Omental fat pad (tissue), 4 donors: ENCODE data around the gene SH3TC1. TPM values are rescaled to one million over a fixed set of nuclear protein-coding genes. Genes with fewer than 3 reads are reported as not detected.

Experiments
- ATAC-seq: fragments of 150-250 bp; one replicate; pipeline ENCODE4 v1.9.1; 2016; ENCODE audit warnings: mild to moderate bottlenecking, moderate library complexity; ENCODE audit not compliant: low FRiP score
- DNase-seq: peaks from one replicate; pipeline ENCODE4 v3.0.0-alpha.2; 2019; ENCODE audit warnings: low spot score
- total RNA-seq, 4 donors: library from RNA; depleted of rRNA; stranded (reverse); fragments of >200 nt; gene quantifications; one replicate each; pipeline ENCODE4 v1.1.0, GENCODE V29; 2016
- TF ChIP-seq, protein P1 (sequence below), 3 donors: fragments of 450-650 bp; IDR thresholded peaks; one replicate each; pipeline ENCODE4 v1.5.1; 2016 to 2017; ENCODE audit warnings: antibody characterized with exemption in 3 of 3, mild to moderate bottlenecking in 3 of 3, moderate library complexity in 2 of 3

Gene SH3TC1
- total RNA-seq, 4 donors from 2014 or later = 23.0 to 70.3 (median 29.1) TPM

DNA sequence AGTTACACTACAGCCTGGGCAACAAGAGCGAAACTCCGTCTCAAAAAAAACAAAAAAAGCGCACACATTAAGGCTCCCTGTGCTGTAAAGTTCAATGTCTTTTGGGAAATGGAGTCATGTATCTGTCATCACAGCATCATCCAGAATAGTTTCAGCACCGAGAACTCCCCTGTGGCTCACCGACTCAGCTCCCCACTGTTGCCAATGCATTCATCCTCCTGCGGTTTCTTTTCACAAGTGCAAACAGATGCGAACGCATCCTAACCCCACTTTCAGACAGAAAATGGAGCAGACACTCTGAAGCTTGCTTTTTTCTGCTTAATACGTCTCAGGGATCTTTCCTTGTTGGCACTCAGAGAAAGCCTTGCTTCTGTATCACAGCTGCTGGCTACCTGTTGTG lies 13.8 kb upstream of the SH3TC1 start:
- ATAC-seq = no peak
- TF ChIP-seq, protein P1, sequence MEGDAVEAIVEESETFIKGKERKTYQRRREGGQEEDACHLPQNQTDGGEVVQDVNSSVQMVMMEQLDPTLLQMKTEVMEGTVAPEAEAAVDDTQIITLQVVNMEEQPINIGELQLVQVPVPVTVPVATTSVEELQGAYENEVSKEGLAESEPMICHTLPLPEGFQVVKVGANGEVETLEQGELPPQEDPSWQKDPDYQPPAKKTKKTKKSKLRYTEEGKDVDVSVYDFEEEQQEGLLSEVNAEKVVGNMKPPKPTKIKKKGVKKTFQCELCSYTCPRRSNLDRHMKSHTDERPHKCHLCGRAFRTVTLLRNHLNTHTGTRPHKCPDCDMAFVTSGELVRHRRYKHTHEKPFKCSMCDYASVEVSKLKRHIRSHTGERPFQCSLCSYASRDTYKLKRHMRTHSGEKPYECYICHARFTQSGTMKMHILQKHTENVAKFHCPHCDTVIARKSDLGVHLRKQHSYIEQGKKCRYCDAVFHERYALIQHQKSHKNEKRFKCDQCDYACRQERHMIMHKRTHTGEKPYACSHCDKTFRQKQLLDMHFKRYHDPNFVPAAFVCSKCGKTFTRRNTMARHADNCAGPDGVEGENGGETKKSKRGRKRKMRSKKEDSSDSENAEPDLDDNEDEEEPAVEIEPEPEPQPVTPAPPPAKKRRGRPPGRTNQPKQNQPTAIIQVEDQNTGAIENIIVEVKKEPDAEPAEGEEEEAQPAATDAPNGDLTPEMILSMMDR (IDR thresholded peaks at IDR 0.05) = no peak
- no peak for DNase-seq

DNA sequence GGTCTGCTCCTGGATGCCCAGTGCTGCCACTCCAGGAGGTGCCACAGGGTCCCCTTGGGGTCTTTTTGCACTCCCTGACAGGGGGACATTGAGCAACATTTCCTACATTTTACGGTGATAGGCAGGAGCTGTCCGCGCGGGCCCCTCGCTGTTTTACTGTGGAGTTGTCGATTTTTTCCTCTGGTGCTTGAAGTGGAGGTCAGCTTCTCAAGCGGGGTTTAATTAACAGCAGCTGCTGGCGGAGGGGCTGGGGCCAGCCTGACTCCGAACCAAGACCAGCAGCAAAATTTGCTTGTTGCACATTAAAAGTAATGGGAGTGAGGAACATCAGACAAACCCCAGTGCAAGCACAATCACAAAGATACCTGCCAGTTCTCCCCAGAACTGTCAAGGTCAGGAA lies 13.2 kb upstream of the SH3TC1 start:
- ATAC-seq (no peak), DNase-seq (no peak)
- TF ChIP-seq, protein P1 (IDR thresholded peaks at IDR 0.05) = no peak

DNA sequence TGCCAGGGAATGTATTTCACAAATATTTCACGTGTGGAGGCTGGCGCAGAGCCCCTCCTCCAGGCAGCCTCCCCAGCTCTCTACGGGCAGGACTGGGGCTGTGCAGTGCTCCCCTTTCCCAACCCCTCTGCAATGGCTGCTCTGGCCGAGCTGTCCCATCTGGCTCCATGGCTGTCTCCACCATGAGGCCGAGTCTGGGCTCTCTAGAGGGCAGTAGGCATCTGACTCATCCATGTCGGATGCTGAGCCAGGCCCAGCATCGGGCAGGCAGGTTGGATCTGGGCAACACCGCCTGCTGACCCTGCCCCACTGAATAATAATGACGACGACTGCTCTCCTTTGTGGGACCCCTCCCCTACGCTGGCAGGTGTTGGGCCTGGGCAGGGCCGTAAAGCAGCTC lies 11.0 kb upstream of the SH3TC1 start:
- peak; percentile 37 for ATAC-seq
- DNase-seq = no peak
- TF ChIP-seq, protein P1 (IDR thresholded peaks at IDR 0.05) = no peak

- TF ChIP-seq, protein P1 (IDR thresholded peaks at IDR 0.05) = no peak
- ATAC-seq (peak; percentile 10), DNase-seq (no peak)
Observed at GRCh38 chr4:8188743-8189550, 10.1 kb upstream of the SH3TC1 start.

GRCh38 chr4:8189551-8190466 lies 9.3 kb upstream of the SH3TC1 start:
- DNase-seq (no peak), ATAC-seq (no peak)
- TF ChIP-seq, protein P1 (IDR thresholded peaks at IDR 0.05) = no peak

GRCh38 chr4:8191136-8191747 lies 7.8 kb upstream of the SH3TC1 start:
- ATAC-seq (peak; percentile 45), DNase-seq (no peak)
- TF ChIP-seq, protein P1 (IDR thresholded peaks at IDR 0.05) = no peak
